NCI-H524 (cell line): ENCODE measurements around the gene ADAM23.
"Not testable (repeated sequence)": the region's sequence is repeated elsewhere in the genome, so short reads cannot be mapped to it uniquely, and the experiment has no call there.

ENCODE experiments used
- DNase-seq, 2 experiments: peaks; one replicate each; lab custom pipeline; 2025; lab: John Stamatoyannopoulos, UW

ADAM23 gene

GRCh38 chr2:206442833-206443734, at the start of gene ADAM23:
Gene ADAM23, plus strand, starts transcription at chr2:206443532. Its CDS starts 335 bp downstream, at chr2:206443867.
- DNase-seq, result peak; percentile 56 to 82

DNA sequence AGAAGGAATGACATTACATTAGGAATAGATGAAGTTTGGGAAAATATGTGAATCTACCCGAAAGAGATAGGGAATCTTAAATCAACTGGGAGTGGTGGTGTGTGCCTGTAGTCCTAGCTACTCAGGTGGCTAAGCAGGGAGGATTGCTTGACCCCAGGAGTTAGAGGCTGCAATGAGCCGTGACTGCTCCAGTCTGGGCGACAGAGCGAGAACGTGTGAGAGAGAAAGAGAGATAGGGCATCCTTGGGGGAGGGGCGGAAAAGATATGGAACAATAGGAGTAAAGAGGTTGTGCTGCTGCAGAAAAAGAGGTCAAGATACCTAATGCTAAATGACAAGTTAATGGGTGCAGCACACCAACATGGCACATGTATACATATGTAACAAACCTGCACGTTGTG, 47.1 kb upstream of the ADAM23 start:
- DNase-seq, result no peak

GRCh38 chr2:206402956-206403569, 40.3 kb upstream of the ADAM23 start:
- not testable (repeated sequence) for DNase-seq

DNA sequence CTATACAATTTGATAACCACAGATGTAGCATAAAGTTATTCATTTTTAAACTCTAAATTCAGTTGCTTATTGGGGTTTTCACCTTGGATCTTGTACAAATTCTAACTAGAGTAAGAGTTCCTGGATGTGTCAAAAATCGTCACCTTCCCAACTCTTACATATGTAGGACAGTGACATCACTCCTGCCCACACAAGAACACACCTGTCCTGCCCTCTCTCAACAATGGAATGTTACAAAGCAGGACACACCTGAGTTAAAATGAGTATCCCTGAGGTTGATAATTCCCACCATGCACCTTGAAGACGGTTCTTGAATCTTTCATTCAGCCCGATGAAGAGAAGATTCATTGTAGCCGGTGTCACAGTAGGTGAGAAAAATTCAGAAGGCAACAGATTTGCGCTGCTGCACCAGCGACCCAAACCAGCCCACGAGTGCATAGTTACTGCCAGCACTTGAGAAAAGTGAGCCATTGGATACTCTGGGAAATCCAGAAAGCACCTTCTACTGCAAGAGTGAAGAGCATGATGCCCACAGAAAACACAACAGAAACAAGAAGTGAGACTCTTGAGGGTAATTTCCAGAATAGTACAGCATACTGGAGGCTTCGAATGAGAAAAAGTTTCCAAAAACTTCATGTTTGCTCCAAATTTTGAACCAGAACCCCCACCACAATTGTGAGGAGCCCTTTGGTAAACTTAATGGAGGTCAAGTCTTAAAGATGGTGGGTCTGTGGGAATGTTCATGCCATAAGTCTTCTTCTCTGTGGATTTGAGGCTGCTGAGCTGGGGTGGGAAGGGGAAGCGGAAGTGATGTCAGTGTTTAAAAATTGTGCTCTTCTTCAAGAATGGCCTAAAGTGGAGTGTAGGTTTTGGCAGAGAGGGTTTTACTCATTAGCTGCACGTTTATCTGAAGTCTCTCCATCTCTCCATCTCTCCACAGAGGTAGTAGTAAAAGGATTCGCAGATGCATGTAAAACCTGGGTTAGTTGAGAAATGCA, 34.7 kb upstream of the ADAM23 start:
- DNase-seq, result no peak

DNA sequence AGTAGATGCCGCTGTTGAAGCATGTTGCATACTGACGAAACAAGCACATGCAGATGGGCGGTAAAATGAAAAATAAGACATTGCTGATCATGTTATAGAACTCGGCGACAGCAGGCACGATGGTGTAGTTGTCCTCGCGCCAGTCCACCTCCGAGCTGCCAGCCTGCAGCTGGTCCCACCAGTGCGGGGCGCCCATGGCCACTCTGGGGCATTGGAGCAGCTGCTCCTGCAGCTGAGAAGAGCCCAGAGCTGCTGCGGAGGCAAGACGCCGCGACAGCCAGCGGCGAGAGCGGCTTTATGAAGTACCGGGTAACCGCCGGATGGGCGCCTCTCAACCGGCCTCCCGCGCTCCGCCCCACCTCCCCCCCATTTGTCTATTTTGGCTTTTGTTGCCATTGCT, 32.6 kb upstream of the ADAM23 start:
- DNase-seq, result no peak

DNA sequence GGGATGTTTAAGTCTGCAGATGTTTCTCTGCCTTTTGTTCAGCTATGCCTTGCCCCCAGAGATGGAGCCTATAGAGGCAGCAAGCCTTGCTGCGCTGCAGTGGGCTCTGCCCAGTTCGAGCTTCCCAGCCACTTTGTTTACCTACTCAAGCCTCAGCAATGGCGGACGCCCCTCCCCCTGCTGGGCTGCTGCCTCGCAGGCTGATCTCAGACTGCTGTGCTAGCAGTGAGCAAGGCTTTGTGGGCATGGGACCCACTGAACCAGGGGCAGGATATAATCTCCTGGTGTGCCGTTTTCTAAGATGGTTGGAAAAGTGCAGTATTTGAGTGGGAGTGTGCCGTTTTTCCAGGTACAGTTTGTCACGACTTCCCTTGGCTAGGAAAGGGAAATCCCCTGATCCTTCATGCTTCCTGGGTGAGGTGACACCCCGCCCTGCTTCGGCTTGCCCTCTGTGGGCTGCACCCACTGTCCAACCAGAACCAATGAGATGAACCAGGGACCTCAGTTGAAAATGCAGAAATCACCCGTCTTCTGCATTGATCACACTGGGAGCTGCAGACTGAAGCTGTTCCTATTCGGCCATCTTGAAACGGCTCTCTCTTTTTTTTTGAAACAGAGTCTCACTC, 27.6 kb upstream of the ADAM23 start:
- no peak for DNase-seq

GRCh38 chr2:206418968-206419367, 24.4 kb upstream of the ADAM23 start:
- DNase-seq, result no peak

GRCh38 chr2:206420721-206421120, 22.6 kb upstream of the ADAM23 start:
- DNase-seq, result no peak

- DNase-seq, result no peak
Measured at GRCh38 chr2:206422493-206422892, 20.8 kb upstream of the ADAM23 start.

GRCh38 chr2:206423147-206423546, 20.2 kb upstream of the ADAM23 start:
- peak in 1 of 2 experiments; percentile 5 for DNase-seq

GRCh38 chr2:206424134-206424533, 19.2 kb upstream of the ADAM23 start:
- no peak for DNase-seq

DNA sequence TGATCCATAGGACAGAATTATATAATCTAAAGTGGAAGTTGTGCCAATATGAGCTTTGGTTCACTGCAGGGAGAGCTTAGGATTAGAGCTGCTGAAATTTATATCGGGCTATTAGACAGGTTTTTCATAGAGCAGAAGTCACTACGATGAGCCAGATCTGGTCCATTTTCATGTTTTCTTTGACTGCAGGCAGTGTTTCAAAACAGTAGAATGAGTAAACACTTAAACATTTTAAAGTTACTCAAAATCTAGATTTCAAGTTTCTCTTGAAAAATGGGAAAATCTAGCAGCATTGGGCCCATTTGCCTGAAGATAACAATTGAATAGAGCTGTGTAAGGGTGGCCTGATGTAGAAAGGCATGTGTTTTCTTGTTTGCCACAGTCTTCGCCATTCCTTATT, 14.5 kb upstream of the ADAM23 start:
- no peak for DNase-seq

DNA sequence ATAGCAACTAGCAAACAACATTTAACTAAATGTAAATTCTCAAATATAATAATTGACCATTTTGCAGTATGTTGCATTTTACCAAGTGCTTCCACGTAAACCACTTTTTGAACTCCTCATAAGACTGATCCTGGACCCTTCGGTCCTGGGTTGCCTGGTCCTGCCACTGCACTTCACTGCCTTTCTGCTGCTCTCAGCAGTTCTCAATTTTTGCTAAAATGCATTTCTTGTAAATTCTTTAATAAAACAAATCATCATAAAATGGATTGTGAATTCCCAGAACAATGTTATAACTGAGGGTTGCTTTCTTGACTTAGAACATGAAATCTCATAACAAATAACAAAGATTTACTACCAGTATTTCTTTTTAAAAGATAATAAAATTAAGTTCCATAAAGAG, 12.9 kb upstream of the ADAM23 start:
- no peak for DNase-seq

DNA sequence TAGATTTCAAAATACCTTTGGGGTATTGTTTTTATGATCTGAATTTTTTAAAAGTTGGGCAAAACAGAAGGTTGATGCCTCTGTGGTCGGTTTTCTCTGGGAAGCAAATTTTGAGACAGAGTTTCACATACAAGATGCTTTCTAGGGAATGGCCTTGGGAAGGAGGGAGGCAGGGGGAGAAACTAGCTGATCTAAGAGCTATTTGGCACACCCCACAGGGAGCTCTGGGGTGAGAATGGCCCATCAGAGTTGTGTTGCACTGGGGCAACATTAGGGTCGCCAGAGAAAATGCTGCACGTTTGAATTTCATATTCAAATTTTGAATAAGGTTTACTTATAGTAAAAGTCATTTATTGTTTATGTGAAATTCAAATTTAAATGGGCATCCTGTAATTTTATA, 11.9 kb upstream of the ADAM23 start:
- no peak for DNase-seq

- DNase-seq, result no peak
Measured at GRCh38 chr2:206432193-206433082, 10.9 kb upstream of the ADAM23 start.

DNA sequence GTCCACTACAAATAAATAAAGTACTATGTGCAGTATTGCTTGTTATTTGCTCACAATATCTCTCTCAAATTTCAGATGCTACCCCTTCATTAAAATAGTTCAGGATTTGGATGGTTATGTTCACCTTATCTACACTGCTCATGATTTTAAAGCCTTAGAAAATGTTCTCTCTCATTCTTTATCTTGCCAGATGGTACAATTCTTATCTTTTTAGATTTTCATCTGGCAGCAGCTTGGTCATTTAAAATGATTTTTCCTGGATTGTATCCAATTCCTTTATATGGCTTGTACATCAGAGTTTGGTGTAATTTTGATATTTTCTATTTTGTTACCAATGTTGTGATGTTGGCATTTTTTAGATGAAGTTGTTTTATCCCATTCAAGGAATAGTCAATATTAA, 10.1 kb upstream of the ADAM23 start:
- no peak for DNase-seq

- no peak for DNase-seq
Measured at GRCh38 chr2:206433686-206434085, 9.6 kb upstream of the ADAM23 start.

- no peak for DNase-seq
Measured at GRCh38 chr2:206435742-206436141, 7.6 kb upstream of the ADAM23 start.

DNA sequence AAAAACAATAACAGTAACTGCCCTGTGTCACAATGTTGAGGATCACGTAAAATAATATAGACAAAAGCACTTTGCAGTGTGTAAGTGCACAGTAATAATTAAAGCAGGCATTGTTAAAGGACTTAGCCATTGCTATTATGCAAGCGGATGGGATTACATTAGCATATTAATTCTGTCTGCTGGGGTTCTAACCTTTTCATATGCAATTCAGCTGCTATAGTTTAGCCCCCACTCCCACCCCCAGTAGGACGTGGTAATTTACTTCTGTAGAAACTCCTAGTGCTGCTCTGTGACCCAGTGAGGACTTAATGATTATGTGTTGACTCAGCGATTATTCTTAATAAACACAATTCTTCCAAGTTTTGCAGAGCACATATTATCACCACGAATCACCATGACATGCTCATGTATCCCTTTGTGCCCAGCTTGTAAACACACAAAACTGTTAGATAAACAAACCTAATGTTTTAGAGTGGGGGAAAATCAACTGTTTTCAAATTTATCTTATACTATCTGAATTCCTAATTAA, 5.1 kb upstream of the ADAM23 start:
- no peak for DNase-seq

DNA sequence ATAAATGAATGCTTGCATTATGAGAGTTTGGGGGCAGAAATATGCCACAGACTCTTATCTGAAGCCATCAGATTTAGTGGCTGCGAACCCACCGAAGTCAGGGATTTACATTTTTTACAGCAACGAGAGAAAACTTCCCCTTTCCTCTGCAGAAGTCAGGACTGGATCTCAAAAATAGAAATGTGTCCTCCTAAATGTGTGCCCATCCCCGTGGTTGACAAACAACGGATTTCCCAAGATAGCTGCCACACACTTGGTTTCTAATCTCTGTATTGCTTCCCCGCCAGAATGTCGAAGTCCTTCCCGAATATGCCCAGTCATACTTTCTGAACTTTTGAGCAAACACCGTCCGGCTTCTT, 879 bp upstream of the ADAM23 start:
- DNase-seq, result no peak
